GM23248 (cell line): ENCODE measurements around the gene TP53AIP1. TPM values are rescaled to one million over a fixed set of nuclear protein-coding genes. Genes with fewer than 3 reads are reported as not detected.
"Not testable (repeated sequence)": the region's sequence is repeated elsewhere in the genome, so short reads cannot be mapped to it uniquely, and the experiment has no call there.

Experiments used
- DNase-seq: peaks from one replicate; pipeline ENCODE4 v3.0.0-alpha.2; 2015
- H2AFZ ChIP-seq: fragments of 200-600 bp; sonication (generic); 2 replicates; pipeline ENCODE4 v1.6.1; 2016; ENCODE audit warnings: antibody characterized with exemption
- H3F3A ChIP-seq: fragments of 200-600 bp; sonication (generic); 2 replicates; pipeline ENCODE4 v1.6.1; 2016; ENCODE audit warnings: mild to moderate bottlenecking, antibody characterized with exemption, mixed run types; ENCODE audit not compliant: insufficient read depth
- H3K27ac ChIP-seq: fragments of 200-600 bp; sonication (generic); 2 replicates; pipeline ENCODE4 v1.5.1; 2016; ENCODE audit warnings: mild to moderate bottlenecking
- H3K27me3 ChIP-seq: fragments of 200-600 bp; sonication (generic); replicated peaks from 2 replicates; pipeline ENCODE4 v1.6.1; 2016; ENCODE audit warnings: mild to moderate bottlenecking; ENCODE audit not compliant: insufficient read depth
- H3K36me3 ChIP-seq: fragments of 200-600 bp; sonication (generic); 2 replicates; pipeline ENCODE4 v1.6.1; 2016; ENCODE audit warnings: low read depth, mild to moderate bottlenecking
- H3K4me1 ChIP-seq: fragments of 200-600 bp; sonication (generic); 2 replicates; pipeline ENCODE4 v1.6.1; 2016; ENCODE audit warnings: mild to moderate bottlenecking; ENCODE audit not compliant: insufficient read depth
- H3K4me2 ChIP-seq: fragments of 200-600 bp; sonication (generic); one replicate; pipeline ENCODE4 v1.6.1; 2016; ENCODE audit warnings: mild to moderate bottlenecking; ENCODE audit not compliant: unreplicated experiment
- H3K4me3 ChIP-seq: fragments of 200-600 bp; sonication (generic); 2 replicates; pipeline ENCODE4 v1.5.1; 2016; ENCODE audit warnings: mild to moderate bottlenecking
- H3K79me2 ChIP-seq: fragments of 200-600 bp; sonication (generic); 2 replicates; pipeline ENCODE4 v1.6.1; 2016; ENCODE audit warnings: mild to moderate bottlenecking; ENCODE audit not compliant: insufficient read depth
- H3K9ac ChIP-seq: fragments of 200-600 bp; sonication (generic); 2 replicates; pipeline ENCODE4 v1.6.1; 2016; ENCODE audit warnings: mild to moderate bottlenecking
- H3K9me2 ChIP-seq: fragments of 200-600 bp; sonication (generic); 2 replicates; pipeline ENCODE4 v1.6.1; 2016; ENCODE audit warnings: mixed run types, mild to moderate bottlenecking, moderate library complexity; ENCODE audit not compliant: insufficient read depth
- H3K9me3 ChIP-seq: fragments of 200-600 bp; sonication (generic); one replicate; pipeline ENCODE4 v1.6.1; 2017; ENCODE audit warnings: low read depth
- H4K20me1 ChIP-seq: fragments of 200-600 bp; sonication (generic); 2 replicates; pipeline ENCODE4 v1.6.0; 2016; ENCODE audit not compliant: insufficient read depth
- EZH2 ChIP-seq: fragments of 200-600 bp; sonication (generic); IDR thresholded peaks from 2 replicates; pipeline ENCODE4 v1.6.1; 2018; ENCODE audit warnings: antibody characterized with exemption, mild to moderate bottlenecking; ENCODE audit not compliant: insufficient read depth, poor library complexity, severe bottlenecking
- EZH2phosphoT487 ChIP-seq: fragments of 200-600 bp; sonication (generic); IDR thresholded peaks from 2 replicates; pipeline ENCODE4 v1.6.1; 2018; ENCODE audit warnings: antibody characterized with exemption, moderate library complexity, mild to moderate bottlenecking, low read depth; ENCODE audit not compliant: insufficient read depth
- WGBS, 2 experiments: methylation state at CpG; one replicate each; pipeline ENCODE4 v1.1.6; 2015 to 2017; ENCODE audit warnings: low lambda C conversion rate in 2 of 2, low coverage in 1 of 2; ENCODE audit errors: missing lambda C conversion rate in 2 of 2; 5-methylcytosine and 5-hydroxymethylcytosine counted together
- in situ Hi-C: fragments of 300-500 bp; cut with MboI; formaldehyde crosslinking; loops from 2 replicates; pipeline ENCODE4 v1.15.0; 2020
- polyA plus RNA-seq: library from polyadenylated mRNA; unstranded; fragments of >200 nt; fragmentation: Nextera tagmentation; extraction: Ambion mirVana; gene quantifications from 2 replicates; pipeline ENCODE4 v1.2.1, GENCODE V29; 2016
- total RNA-seq: library from RNA; depleted of rRNA; stranded (reverse); fragments of >200 nt; shearing (Covaris generic); gene quantifications from 2 replicates; pipeline ENCODE4 v1.2.3, GENCODE V29; 2014

The TP53AIP1 gene
- total and polyA plus RNA-seq, 2 experiments from 2014 or later: not detected

DNA sequence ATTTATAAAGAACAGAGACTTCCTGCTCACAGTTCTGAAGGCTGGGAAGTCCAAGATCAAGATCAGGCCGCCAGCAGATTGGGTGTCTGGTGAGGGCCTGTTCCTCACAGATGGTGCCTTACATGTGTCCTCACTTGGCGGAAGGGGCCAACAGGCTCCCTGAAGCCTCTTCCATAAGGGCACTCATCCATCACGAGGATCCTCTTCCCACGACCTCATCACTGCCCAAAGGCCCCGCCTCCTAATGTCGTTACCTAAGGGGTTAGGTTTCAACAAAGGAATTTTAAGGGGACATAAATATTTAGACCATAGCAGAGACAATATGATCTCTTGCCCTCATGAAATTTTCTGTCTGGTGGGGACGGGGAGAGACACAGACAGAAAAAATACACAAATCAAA is 18.6 kb downstream of the TP53AIP1 start:
- Histone ChIP-seq H3K36me3 (no peaks in the 10 kb centered on the region), H3K27me3 (peaks cover 39% of the 10 kb centered on the region), H3K4me3 (no peak overlapping the region), H3K79me2 (no peaks in the 10 kb centered on the region), H3K9me2 (no peaks in the 10 kb centered on the region), H4K20me1 (no peaks in the 10 kb centered on the region), H3K9ac (no peak overlapping the region), H3K27ac (no peak overlapping the region), H3K4me2 (no peak overlapping the region), H2AFZ (no peak overlapping the region), H3F3A (no peaks in the 10 kb centered on the region), H3K9me3 (no peaks in the 10 kb centered on the region), H3K4me1 (no peaks in the 10 kb centered on the region)
- no peak for DNase-seq
- WGBS, 2 experiments: 67 to 71% methylated on average over 7 of the region's 7 CpGs
- in situ Hi-C loops: no loop called here
- no peak for TF ChIP-seq EZH2
- TF ChIP-seq EZH2phosphoT487: no peak

DNA sequence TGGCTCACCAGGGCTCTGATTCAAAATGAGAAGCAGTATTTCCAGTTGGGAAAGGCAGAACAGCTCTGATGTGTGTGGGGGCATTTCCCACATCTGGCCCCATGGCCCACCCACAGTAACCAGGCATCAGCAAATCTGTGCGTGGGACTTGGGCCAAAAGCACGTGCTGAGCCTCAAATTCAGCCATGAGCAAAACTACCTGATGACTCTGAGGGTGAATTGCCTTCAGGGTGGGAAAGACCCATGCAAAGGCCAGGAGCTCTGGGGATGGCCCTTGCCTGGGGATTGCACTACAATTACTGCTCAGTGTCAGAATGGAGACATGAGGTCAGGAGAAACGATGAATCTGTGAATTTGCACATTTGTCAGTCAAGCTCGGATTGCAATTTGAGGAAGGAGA is 20.9 kb downstream of the TP53AIP1 start:
- H3K79me2 ChIP-seq: no peaks in the 10 kb centered on the region
- 73 to 75% methylated on average over 4 of the region's 4 CpGs for WGBS, 2 experiments
- no peaks in the 10 kb centered on the region for H3K36me3 ChIP-seq
- no peaks in the 10 kb centered on the region for H3K4me1 ChIP-seq
- no peaks in the 10 kb centered on the region for H3K9me2 ChIP-seq
- in situ Hi-C loops: no loop called here
- H4K20me1 ChIP-seq: no peaks in the 10 kb centered on the region
- H3K27me3 ChIP-seq: peaks cover 33% of the 10 kb centered on the region
- no peak overlapping the region for H3K27ac ChIP-seq
- H3K4me2 ChIP-seq: no peak overlapping the region
- no peak overlapping the region for H2AFZ ChIP-seq
- no peak overlapping the region for H3K4me3 ChIP-seq
- H3K9ac ChIP-seq: no peak overlapping the region
- no peaks in the 10 kb centered on the region for H3F3A ChIP-seq
- DNase-seq: no peak
- no peak for TF ChIP-seq EZH2phosphoT487
- H3K9me3 ChIP-seq: no peaks in the 10 kb centered on the region

DNA sequence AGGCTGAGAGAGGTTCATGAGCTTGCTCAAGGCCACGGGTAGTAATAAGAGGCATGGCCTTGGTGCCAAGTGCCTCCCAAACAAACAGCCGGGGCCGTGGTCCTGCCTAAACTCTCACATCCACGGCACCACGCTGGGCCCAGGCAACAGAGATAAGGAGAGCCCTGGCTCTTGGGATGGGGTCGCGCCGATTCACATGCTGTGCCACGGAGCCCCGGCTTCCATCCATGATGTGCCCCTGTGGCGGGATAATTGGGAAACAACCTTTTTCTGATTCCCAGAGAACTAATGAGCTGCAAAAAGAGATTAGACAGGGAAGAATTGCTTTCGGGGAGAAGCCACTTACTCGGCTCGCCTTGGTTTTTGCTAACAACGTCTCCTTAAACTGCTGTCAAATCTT is 22.0 kb downstream of the TP53AIP1 start:
- H3K9ac ChIP-seq: no peak overlapping the region
- no peaks in the 10 kb centered on the region for H3K79me2 ChIP-seq
- no peak overlapping the region for H2AFZ ChIP-seq
- peaks cover 24% of the 10 kb centered on the region for H3K27me3 ChIP-seq
- 85 to 88% methylated on average over 15 of the region's 15 CpGs for WGBS, 2 experiments
- TF ChIP-seq EZH2phosphoT487 (no peak), EZH2 (no peak)
- no peaks in the 10 kb centered on the region for H3K36me3 ChIP-seq
- no peaks in the 10 kb centered on the region for H3K9me2 ChIP-seq
- no peaks in the 10 kb centered on the region for H3F3A ChIP-seq
- DNase-seq: no peak
- in situ Hi-C loops: no loop called here
- no peaks in the 10 kb centered on the region for H4K20me1 ChIP-seq
- no peak overlapping the region for H3K27ac ChIP-seq
- no peak overlapping the region for H3K4me3 ChIP-seq
- no peaks in the 10 kb centered on the region for H3K4me1 ChIP-seq
- no peaks in the 10 kb centered on the region for H3K9me3 ChIP-seq
- no peak overlapping the region for H3K4me2 ChIP-seq

- H3K27ac ChIP-seq, in situ Hi-C loops: not testable (repeated sequence)
- WGBS, 2 experiments: 72% methylated on average over 7 of the region's 7 CpGs
Measured at GRCh38 chr11:128919635-128920034, 23.0 kb downstream of the TP53AIP1 start.

GRCh38 chr11:128919216-128919615 is 23.5 kb downstream of the TP53AIP1 start:
- Histone ChIP-seq H3K36me3 (no peaks in the 10 kb centered on the region), H3K4me2 (no peak overlapping the region), H3F3A (no peaks in the 10 kb centered on the region), H4K20me1 (no peaks in the 10 kb centered on the region), H3K79me2 (no peaks in the 10 kb centered on the region), H3K4me3 (no peak overlapping the region), H3K27me3 (peaks cover 10% of the 10 kb centered on the region), H3K9me2 (no peaks in the 10 kb centered on the region), H3K9me3 (no peaks in the 10 kb centered on the region), H2AFZ (no peak overlapping the region), H3K9ac (no peak overlapping the region), H3K27ac (no peak overlapping the region), H3K4me1 (no peaks in the 10 kb centered on the region)
- TF ChIP-seq EZH2 (no peak), EZH2phosphoT487 (no peak)
- DNase-seq: no peak
- in situ Hi-C loops: no loop called here
- 37 to 46% methylated on average over 5 of the region's 5 CpGs for WGBS, 2 experiments

More at GRCh38 chr11:128919635-128920034, 23.0 kb downstream of the TP53AIP1 start:
- H4K20me1 ChIP-seq, H3K36me3 ChIP-seq, H3F3A ChIP-seq, H3K4me3 ChIP-seq, H3K9me3 ChIP-seq, H3K4me2 ChIP-seq, H2AFZ ChIP-seq, DNase-seq, H3K4me1 ChIP-seq, H3K79me2 ChIP-seq, H3K9me2 ChIP-seq, H3K9ac ChIP-seq: not testable (repeated sequence)
- H3K27me3 ChIP-seq: peaks cover 14% of the 10 kb centered on the region
